Measurements from ENCODE around the gene OPN1MW2. TPM values are rescaled to one million over a fixed set of nuclear protein-coding genes. Genes with fewer than 3 reads are reported as not detected.
"Not testable (repeated sequence)": the region's sequence is repeated elsewhere in the genome, so short reads cannot be mapped to it uniquely, and the experiment has no call there.

OPN1MW2 gene
- not detected for total RNA-seq

DNA sequence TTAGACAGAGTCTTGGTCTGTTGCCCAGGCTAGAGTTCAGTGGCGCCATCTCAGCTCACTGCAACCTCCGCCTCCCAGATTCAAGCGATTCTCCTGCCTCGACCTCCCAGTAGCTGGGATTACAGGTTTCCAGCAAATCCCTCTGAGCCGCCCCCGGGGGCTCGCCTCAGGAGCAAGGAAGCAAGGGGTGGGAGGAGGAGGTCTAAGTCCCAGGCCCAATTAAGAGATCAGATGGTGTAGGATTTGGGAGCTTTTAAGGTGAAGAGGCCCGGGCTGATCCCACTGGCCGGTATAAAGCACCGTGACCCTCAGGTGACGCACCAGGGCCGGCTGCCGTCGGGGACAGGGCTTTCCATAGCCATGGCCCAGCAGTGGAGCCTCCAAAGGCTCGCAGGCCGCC, at the start of gene OPN1MW2:
Gene OPN1MW2, plus strand, starts transcription at position 301 of the 400 bp plus-strand sequence. Its CDS starts 60 bp downstream, at position 361.
- H3K36me3 Mint-ChIP-seq (ENCODE audit: low read depth); H3K27me3 Mint-ChIP-seq; H3K4me1 Mint-ChIP-seq; CTCF ChIA-PET; H3K27ac Mint-ChIP-seq; H3K9me3 Mint-ChIP-seq; DNase-seq; H3K4me3 Mint-ChIP-seq; POLR2A ChIA-PET: not testable (repeated sequence)

DNA sequence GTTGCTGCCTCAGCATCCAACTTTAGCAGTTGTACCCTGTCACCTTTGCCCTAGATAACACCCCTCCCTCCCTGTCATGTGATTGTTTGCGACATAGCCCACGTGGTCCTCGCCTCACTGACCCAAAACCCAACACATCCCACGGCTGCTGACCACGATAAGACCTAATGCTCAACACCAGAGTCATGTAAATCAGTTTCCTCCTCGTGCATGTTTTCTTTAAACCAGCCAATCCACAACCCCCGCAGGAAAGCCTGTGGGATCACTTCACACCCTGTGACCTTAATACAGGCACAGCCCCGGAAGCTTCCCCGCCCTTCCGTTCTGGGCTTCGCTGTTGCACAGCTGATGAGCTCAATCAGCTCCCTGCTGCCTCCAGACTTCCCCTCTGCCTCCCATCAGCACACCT, 47.0 kb upstream of the OPN1MW2 start:
- H3K9me3 Mint-ChIP-seq; H3K27ac Mint-ChIP-seq; H3K36me3 Mint-ChIP-seq (ENCODE audit: low read depth); CTCF ChIA-PET; POLR2A ChIA-PET; H3K4me3 Mint-ChIP-seq; H3K4me1 Mint-ChIP-seq; H3K27me3 Mint-ChIP-seq; DNase-seq: not testable (repeated sequence)

DNA sequence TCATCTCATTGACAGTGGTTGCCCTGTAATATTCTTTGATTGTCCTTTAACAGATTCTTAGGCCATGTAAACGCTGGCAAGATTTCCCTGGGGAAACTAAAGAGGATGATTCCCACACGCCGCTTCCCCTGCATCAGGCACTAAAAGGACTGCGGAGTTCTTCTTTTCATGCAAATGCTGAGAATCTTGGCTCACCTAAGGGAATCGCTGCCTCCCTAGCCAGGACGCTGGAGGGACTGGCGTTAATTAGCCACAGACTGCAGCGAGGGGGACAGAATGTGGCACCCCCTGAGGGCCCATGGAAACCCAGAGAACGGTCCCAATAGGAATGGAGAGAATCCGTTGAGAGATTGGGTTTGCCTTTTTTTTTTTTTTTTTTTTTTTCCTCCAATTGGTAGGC, 45.2 kb upstream of the OPN1MW2 start:
- POLR2A ChIA-PET; H3K4me1 Mint-ChIP-seq; H3K27ac Mint-ChIP-seq; H3K27me3 Mint-ChIP-seq; DNase-seq; H3K9me3 Mint-ChIP-seq; CTCF ChIA-PET; H3K4me3 Mint-ChIP-seq; H3K36me3 Mint-ChIP-seq (ENCODE audit: low read depth): not testable (repeated sequence)

DNA sequence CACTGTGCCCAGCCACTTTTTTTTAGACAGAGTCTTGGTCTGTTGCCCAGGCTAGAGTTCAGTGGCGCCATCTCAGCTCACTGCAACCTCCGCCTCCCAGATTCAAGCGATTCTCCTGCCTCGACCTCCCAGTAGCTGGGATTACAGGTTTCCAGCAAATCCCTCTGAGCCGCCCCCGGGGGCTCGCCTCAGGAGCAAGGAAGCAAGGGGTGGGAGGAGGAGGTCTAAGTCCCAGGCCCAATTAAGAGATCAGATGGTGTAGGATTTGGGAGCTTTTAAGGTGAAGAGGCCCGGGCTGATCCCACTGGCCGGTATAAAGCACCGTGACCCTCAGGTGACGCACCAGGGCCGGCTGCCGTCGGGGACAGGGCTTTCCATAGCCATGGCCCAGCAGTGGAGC, 37.3 kb upstream of the OPN1MW2 start, which contains the start of gene OPN1MW:
Gene OPN1MW, plus strand, starts transcription at position 301 of the 400 bp plus-strand sequence. Its CDS starts 82 bp downstream, at position 383.
- H3K9me3 Mint-ChIP-seq; POLR2A ChIA-PET; H3K4me3 Mint-ChIP-seq; H3K36me3 Mint-ChIP-seq (ENCODE audit: low read depth); H3K27ac Mint-ChIP-seq; H3K4me1 Mint-ChIP-seq; H3K27me3 Mint-ChIP-seq; CTCF ChIA-PET; DNase-seq: not testable (repeated sequence)

DNA sequence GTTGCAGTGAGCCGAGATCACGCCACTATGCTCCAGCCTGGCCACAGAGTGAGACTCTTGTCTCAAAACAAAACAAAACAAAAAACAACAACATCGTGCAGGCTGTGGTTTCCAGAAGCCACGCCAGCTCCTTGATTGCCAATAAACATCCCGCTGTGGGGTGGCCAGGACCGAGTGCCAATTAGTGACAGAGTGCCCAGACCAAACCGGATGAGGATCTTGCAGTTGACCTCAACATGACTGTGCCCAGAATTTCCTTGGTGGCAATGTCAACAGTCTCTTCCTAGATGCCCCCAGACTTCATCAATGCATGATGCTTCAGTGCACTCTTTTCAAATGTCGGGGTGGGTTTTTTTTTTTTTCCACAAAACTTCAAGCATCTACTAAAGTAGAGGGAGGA, 35.8 kb upstream of the OPN1MW2 start:
- H3K27me3 Mint-ChIP-seq; CTCF ChIA-PET; H3K4me1 Mint-ChIP-seq; POLR2A ChIA-PET; DNase-seq; H3K36me3 Mint-ChIP-seq (ENCODE audit: low read depth); H3K9me3 Mint-ChIP-seq; H3K27ac Mint-ChIP-seq; H3K4me3 Mint-ChIP-seq: not testable (repeated sequence)

DNA sequence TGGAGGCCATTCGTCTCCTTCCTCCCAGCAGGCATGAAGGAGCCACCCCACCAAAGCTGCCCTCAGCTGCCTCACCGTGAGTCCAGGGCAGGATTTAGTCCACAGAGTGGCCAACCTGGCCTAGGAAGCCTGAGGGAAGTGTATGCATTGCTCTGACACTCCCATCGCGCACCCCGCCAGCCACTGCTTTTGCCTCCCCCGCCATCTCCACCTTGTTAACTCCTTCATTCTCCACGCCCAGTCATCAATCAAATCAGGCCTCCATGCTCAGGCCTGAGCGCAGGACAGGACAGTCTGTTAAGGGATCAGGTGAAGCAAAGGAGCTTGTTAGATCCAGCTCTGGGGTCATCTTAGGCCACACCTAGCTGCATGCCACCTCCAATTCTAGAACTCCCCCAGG, 26.7 kb upstream of the OPN1MW2 start:
- H3K27ac Mint-ChIP-seq; POLR2A ChIA-PET; H3K4me3 Mint-ChIP-seq; H3K36me3 Mint-ChIP-seq (ENCODE audit: low read depth); CTCF ChIA-PET; DNase-seq; H3K4me1 Mint-ChIP-seq; H3K27me3 Mint-ChIP-seq; H3K9me3 Mint-ChIP-seq: not testable (repeated sequence)

DNA sequence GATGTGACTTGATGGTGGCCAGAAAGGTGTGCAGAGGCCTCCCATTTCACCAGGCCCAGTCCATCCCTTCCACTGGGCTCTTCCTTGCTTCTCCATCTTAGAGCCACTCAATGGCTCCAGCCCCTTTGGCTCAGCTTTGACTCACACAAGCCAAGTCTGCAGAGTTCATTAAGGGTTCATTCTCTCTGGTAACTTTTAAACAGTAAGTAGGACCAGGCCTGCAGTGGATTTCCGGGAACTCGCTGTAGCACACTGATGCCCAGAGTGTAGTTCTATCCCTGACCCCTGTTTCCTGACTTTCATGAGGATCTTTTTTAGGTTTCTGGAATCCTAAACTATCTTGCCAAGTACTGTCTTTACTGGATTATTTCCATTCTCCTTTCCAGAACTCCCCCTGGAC, 25.2 kb upstream of the OPN1MW2 start:
- H3K27me3 Mint-ChIP-seq; POLR2A ChIA-PET; H3K4me1 Mint-ChIP-seq; H3K27ac Mint-ChIP-seq; H3K36me3 Mint-ChIP-seq (ENCODE audit: low read depth); H3K4me3 Mint-ChIP-seq; H3K9me3 Mint-ChIP-seq; DNase-seq; CTCF ChIA-PET: not testable (repeated sequence)

DNA sequence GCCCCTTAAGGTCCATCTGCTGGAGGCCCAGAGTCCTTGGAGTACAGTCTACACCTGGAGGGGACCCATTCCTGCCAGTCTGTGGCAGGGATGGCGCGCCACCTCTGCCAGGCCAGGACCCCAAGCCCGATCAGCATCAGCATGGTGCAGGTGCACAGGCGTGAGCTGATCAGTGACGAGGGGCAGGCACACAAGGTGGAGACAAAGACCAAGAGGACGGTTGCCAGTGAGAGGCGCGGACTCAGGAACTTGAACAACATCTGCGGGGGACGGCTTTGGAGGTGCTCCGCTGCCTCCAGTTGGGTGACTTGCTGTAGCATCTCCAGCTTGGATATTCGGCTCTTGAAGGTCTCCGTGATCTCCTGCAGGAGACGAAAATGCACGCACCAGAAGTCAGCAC, 23.1 kb upstream of the OPN1MW2 start:
- H3K27ac Mint-ChIP-seq; CTCF ChIA-PET; H3K27me3 Mint-ChIP-seq; H3K4me1 Mint-ChIP-seq; H3K4me3 Mint-ChIP-seq; DNase-seq; H3K9me3 Mint-ChIP-seq; POLR2A ChIA-PET; H3K36me3 Mint-ChIP-seq (ENCODE audit: low read depth): not testable (repeated sequence)

DNA sequence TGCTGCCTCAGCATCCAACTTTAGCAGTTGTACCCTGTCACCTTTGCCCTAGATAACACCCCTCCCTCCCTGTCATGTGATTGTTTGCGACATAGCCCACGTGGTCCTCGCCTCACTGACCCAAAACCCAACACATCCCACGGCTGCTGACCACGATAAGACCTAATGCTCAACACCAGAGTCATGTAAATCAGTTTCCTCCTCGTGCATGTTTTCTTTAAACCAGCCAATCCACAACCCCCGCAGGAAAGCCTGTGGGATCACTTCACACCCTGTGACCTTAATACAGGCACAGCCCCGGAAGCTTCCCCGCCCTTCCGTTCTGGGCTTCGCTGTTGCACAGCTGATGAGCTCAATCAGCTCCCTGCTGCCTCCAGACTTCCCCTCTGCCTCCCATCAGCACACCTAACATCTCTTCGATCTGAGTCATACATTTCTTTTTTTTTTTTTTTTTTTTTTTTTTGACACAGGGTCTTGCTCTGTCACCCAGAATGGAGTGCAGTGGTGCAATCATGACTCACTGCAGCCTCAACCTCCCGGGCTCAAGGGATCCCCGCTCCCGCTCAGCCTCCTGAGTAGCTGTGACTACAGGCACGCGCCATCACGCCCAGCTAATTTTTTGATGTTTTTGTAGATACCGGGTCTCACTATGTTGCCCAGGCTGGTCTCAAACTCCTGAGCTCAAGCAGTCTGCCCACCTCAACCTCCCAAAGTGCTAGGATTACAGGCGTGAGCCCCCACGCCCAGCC, 9.7 kb upstream of the OPN1MW2 start:
- H3K4me1 Mint-ChIP-seq; H3K36me3 Mint-ChIP-seq (ENCODE audit: low read depth); H3K4me3 Mint-ChIP-seq; H3K27me3 Mint-ChIP-seq; POLR2A ChIA-PET; H3K9me3 Mint-ChIP-seq; CTCF ChIA-PET; DNase-seq: not testable (repeated sequence)
- peak overlapping the region; percentile 31 for H3K27ac Mint-ChIP-seq

DNA sequence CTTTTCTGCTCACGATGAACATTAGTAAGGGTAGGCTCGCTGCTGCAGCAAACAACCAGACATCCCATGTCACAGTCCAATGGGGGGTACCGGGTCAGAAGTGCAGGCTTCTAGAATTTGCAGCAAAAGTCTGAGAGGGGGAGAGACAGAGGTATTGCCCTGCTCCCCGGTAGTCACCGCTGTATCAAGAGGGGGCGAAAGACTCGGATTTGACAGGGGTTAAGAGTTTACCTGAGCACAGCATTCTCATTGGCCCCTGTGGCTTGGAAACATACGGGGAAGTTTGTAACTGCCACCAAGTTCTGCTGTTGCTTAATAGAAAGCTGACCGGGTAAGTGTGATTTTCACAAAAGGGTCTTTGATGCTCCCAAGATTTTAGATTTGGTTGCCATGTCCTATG, 8.5 kb upstream of the OPN1MW2 start:
- H3K27me3 Mint-ChIP-seq; H3K4me3 Mint-ChIP-seq; CTCF ChIA-PET; H3K4me1 Mint-ChIP-seq; H3K27ac Mint-ChIP-seq; H3K9me3 Mint-ChIP-seq; H3K36me3 Mint-ChIP-seq (ENCODE audit: low read depth); DNase-seq; POLR2A ChIA-PET: not testable (repeated sequence)

DNA sequence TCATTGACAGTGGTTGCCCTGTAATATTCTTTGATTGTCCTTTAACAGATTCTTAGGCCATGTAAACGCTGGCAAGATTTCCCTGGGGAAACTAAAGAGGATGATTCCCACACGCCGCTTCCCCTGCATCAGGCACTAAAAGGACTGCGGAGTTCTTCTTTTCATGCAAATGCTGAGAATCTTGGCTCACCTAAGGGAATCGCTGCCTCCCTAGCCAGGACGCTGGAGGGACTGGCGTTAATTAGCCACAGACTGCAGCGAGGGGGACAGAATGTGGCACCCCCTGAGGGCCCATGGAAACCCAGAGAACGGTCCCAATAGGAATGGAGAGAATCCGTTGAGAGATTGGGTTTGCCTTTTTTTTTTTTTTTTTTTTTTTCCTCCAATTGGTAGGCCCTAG, 8.1 kb upstream of the OPN1MW2 start:
- H3K36me3 Mint-ChIP-seq (ENCODE audit: low read depth); POLR2A ChIA-PET; DNase-seq; CTCF ChIA-PET; H3K4me1 Mint-ChIP-seq; H3K27me3 Mint-ChIP-seq; H3K9me3 Mint-ChIP-seq; H3K27ac Mint-ChIP-seq; H3K4me3 Mint-ChIP-seq: not testable (repeated sequence)

DNA sequence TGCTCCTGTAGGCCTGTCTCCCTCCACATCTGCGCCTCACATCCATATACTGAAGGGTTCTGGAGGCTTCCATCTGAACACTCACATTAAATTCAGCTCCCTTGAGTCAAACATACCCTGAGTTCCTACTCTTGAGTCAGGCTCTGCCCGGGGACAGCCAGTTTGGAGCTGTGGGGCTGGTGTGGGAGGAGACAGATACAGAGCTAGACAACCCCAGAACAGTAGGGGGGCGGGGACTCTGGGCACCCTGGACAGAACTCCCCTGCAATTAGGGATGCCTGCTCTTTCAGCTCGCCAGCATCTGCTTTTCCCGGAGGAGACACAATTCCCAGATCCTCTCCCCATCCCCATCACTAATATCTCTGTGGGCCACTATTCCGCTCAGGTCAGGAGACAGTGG, 5.7 kb downstream of the OPN1MW2 start:
- DNase-seq; H3K27me3 Mint-ChIP-seq; POLR2A ChIA-PET; H3K4me3 Mint-ChIP-seq; CTCF ChIA-PET; H3K36me3 Mint-ChIP-seq (ENCODE audit: low read depth); H3K27ac Mint-ChIP-seq; H3K4me1 Mint-ChIP-seq; H3K9me3 Mint-ChIP-seq: not testable (repeated sequence)

DNA sequence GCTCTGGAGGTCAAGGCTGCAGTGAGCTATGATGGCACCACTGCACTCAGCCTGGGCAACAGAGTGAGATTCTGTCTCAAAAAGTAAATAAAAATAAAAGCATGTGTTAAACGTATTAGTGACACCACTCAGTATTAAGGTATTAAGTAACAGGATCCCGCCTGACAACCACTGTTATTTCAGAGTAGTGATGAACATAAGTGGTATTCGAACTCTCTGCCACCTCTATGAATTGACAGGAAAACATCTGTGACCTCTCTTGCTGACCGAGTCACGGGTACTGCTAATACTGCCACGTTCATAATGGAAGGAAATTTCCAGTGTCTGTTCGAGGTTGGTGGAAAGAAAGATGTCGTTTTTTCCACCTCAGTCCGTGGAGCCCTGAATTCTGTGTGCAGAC, 7.2 kb downstream of the OPN1MW2 start:
- H3K4me1 Mint-ChIP-seq; H3K9me3 Mint-ChIP-seq; POLR2A ChIA-PET; H3K27ac Mint-ChIP-seq; CTCF ChIA-PET; DNase-seq; H3K4me3 Mint-ChIP-seq; H3K27me3 Mint-ChIP-seq; H3K36me3 Mint-ChIP-seq (ENCODE audit: low read depth): not testable (repeated sequence)

DNA sequence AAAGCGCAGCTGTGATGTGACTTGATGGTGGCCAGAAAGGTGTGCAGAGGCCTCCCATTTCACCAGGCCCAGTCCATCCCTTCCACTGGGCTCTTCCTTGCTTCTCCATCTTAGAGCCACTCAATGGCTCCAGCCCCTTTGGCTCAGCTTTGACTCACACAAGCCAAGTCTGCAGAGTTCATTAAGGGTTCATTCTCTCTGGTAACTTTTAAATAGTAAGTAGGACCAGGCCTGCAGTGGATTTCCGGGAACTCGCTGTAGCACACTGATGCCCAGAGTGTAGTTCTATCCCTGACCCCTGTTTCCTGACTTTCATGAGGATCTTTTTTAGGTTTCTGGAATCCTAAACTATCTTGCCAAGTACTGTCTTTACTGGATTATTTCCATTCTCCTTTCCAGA, 11.9 kb downstream of the OPN1MW2 start:
- H3K27ac Mint-ChIP-seq; H3K36me3 Mint-ChIP-seq (ENCODE audit: low read depth); H3K4me1 Mint-ChIP-seq; DNase-seq; POLR2A ChIA-PET; H3K27me3 Mint-ChIP-seq; H3K9me3 Mint-ChIP-seq; CTCF ChIA-PET; H3K4me3 Mint-ChIP-seq: not testable (repeated sequence)

Data from activated CD4-positive, alpha-beta T cell treated with anti-CD3 and anti-CD28 coated beads, Interleukin-2, amount 10 ng/mL, durations not matched to agents 7 days and 5 days (primary cell).